Testis (tissue), 3 donors: Measurements from ENCODE around the gene C11orf52. TPM values are rescaled to one million over a fixed set of nuclear protein-coding genes. Genes with fewer than 3 reads are reported as not detected.

ENCODE experiments used
- DNase-seq: peaks from one replicate; pipeline ENCODE4 v3.0.0-alpha.2; 2019
- H3K27ac ChIP-seq, 2 donors: fragments of 200-600 bp; sonication (generic); one replicate each; pipeline ENCODE4 v1.5.1; 2019
- H3K27me3 ChIP-seq: fragments of 200-600 bp; sonication (generic); one replicate; pipeline ENCODE4 v1.5.1; 2019
- H3K36me3 ChIP-seq: fragments of 200-600 bp; sonication (generic); one replicate; pipeline ENCODE4 v1.5.1; 2017; ENCODE audit warnings: low read depth; ENCODE audit errors: missing control alignments
- H3K4me1 ChIP-seq: fragments of 200-600 bp; sonication (generic); one replicate; pipeline ENCODE4 v1.5.1; 2019
- H3K4me3 ChIP-seq, 2 donors: fragments of 200-600 bp; sonication (generic); one replicate each; pipeline ENCODE4 v1.5.1; 2017 to 2019
- H3K9me3 ChIP-seq: fragments of 200-600 bp; sonication (generic); one replicate; pipeline ENCODE4 v1.5.1; 2017
- CTCF ChIP-seq, 3 experiments: fragments of 450-650 bp in 2 of 3; fragments of 200-600 bp in 1 of 3; sonication (generic) in 1 of 3; IDR thresholded peaks; one replicate each; pipeline ENCODE4 v1.5.1; 2016 to 2019; ENCODE audit warnings: antibody characterized with exemption in 3 of 3, mild to moderate bottlenecking in 2 of 3, moderate library complexity in 1 of 3
- POLR2A ChIP-seq: fragments of 450-650 bp; IDR thresholded peaks from one replicate; pipeline ENCODE4 v1.6.1; 2017; ENCODE audit warnings: antibody characterized with exemption, mild to moderate bottlenecking, moderate library complexity
- WGBS, 2 donors: methylation state at CpG; one replicate each; pipeline ENCODE4 v1.1.5; 2018; 5-methylcytosine and 5-hydroxymethylcytosine counted together
- intact Hi-C: fragments of 100-400 bp; cut with DNase I; formaldehyde crosslinking; loops from one replicate; pipeline ENCODE4 v1.15.1; 2023; ENCODE audit warnings: low total_unique reads
- polyA plus RNA-seq: library from polyadenylated mRNA; stranded (reverse); fragments of 350-450 nt; fragmentation: Illumina TruSeq; extraction: RNeasy Lipid Tissue Mini Kit (QIAGEN cat#74804); gene quantifications from one replicate; pipeline ENCODE4 v1.2.3, GENCODE V29; 2014; ENCODE audit warnings: low read depth, low replicate concordance; ENCODE audit not compliant: insufficient read depth
- total RNA-seq, 2 donors: library from RNA; depleted of rRNA; stranded (reverse); fragments of >200 nt; gene quantifications; one replicate each; pipeline ENCODE4 v1.2.3, GENCODE V29; 2016

Gene C11orf52
- total and polyA plus RNA-seq, 3 donors from 2014 or later: 1.4 to 2.0 (median 1.6) TPM

GRCh38 chr11:111935317-111936039 lies 16.8 kb downstream of the C11orf52 start:
- Histone ChIP-seq H3K4me1 (peaks cover 13% of the 10 kb centered on the region), H3K27ac (no peak overlapping the region), H3K36me3 (no peaks in the 10 kb centered on the region), H3K4me3 (no peak overlapping the region), H3K27me3 (no peaks in the 10 kb centered on the region), H3K9me3 (no peaks in the 10 kb centered on the region)
- 60 to 68% methylated on average over 4 of the region's 4 CpGs for WGBS, 2 donors
- no peak for TF ChIP-seq POLR2A
- intact Hi-C loops: loop anchor here (5.0 kb wide), 1 partner anchor 42 kb away; no protein-coding TSS in a partner anchor
- no peak for DNase-seq

- peak overlapping the region in 1 of 2 donors; percentile 72 for H3K4me3 ChIP-seq
- DNase-seq: no peak
- 25 to 26% methylated on average over 3 of the region's 3 CpGs for WGBS, 2 donors
Measured at GRCh38 chr11:111936040-111936540, 17.4 kb downstream of the C11orf52 start.

GRCh38 chr11:111937461-111937769 lies 18.7 kb downstream of the C11orf52 start:
- no peak for DNase-seq
- TF ChIP-seq CTCF (IDR thresholded peaks at IDR 0.05) (no peak), POLR2A (no peak)
- peaks cover 13% of the 10 kb centered on the region for H3K4me1 ChIP-seq
- peak overlapping the region; percentile 60 to 72 for H3K4me3 ChIP-seq
- H3K27ac ChIP-seq: peak overlapping the region; percentile 56 to 61
- WGBS, 2 donors: 14 to 57% methylated on average over 1 to 6 of the region's 9 CpGs
- no peaks in the 10 kb centered on the region for H3K36me3 ChIP-seq
- intact Hi-C loops: loop anchor here (5.0 kb wide), 1 partner anchor 40 kb away; no protein-coding TSS in a partner anchor
- H3K27me3 ChIP-seq: no peaks in the 10 kb centered on the region
- no peaks in the 10 kb centered on the region for H3K9me3 ChIP-seq

More at GRCh38 chr11:111936040-111936540, 17.4 kb downstream of the C11orf52 start:
- TF ChIP-seq POLR2A: no peak
- no peaks in the 10 kb centered on the region for H3K9me3 ChIP-seq
- no peak overlapping the region for H3K27ac ChIP-seq
- no peaks in the 10 kb centered on the region for H3K27me3 ChIP-seq
- peaks cover 13% of the 10 kb centered on the region for H3K4me1 ChIP-seq
- H3K36me3 ChIP-seq: no peaks in the 10 kb centered on the region
- intact Hi-C loops: loop anchor here (5.0 kb wide), 1 partner anchor 41 kb away; no protein-coding TSS in a partner anchor

- WGBS, 2 donors: 41 to 44% methylated on average over 7 of the region's 7 CpGs
- Histone ChIP-seq H3K27ac (peak overlapping the region in 1 of 2 donors; percentile 61), H3K4me3 (peak overlapping the region in 1 of 2 donors; percentile 72), H3K36me3 (no peaks in the 10 kb centered on the region), H3K9me3 (no peaks in the 10 kb centered on the region), H3K4me1 (peaks cover 13% of the 10 kb centered on the region), H3K27me3 (no peaks in the 10 kb centered on the region)
- TF ChIP-seq POLR2A (no peak), CTCF (IDR thresholded peaks at IDR 0.05) (no peak)
- DNase-seq: no peak
- intact Hi-C loops: loop anchor here (5.0 kb wide), 1 partner anchor 39 kb away; no protein-coding TSS in a partner anchor
Measured at GRCh38 chr11:111937844-111938243, 19.1 kb downstream of the C11orf52 start.

GRCh38 chr11:111938687-111939160 lies 20.0 kb downstream of the C11orf52 start:
- no peaks in the 10 kb centered on the region for H3K36me3 ChIP-seq
- 29 to 35% methylated on average over 7 of the region's 7 CpGs for WGBS, 2 donors
- no peak overlapping the region for H3K27ac ChIP-seq
- TF ChIP-seq POLR2A (no peak), CTCF (IDR thresholded peaks at IDR 0.05) (no peak)
- intact Hi-C loops: loop anchor here (5.0 kb wide), 1 partner anchor 39 kb away; no protein-coding TSS in a partner anchor
- H3K9me3 ChIP-seq: no peaks in the 10 kb centered on the region
- peaks cover 13% of the 10 kb centered on the region for H3K4me1 ChIP-seq
- H3K4me3 ChIP-seq: no peak overlapping the region
- H3K27me3 ChIP-seq: no peaks in the 10 kb centered on the region
- DNase-seq: no peak
